ENCODE measurements around the gene RNF166.

Gene RNF166

DNA sequence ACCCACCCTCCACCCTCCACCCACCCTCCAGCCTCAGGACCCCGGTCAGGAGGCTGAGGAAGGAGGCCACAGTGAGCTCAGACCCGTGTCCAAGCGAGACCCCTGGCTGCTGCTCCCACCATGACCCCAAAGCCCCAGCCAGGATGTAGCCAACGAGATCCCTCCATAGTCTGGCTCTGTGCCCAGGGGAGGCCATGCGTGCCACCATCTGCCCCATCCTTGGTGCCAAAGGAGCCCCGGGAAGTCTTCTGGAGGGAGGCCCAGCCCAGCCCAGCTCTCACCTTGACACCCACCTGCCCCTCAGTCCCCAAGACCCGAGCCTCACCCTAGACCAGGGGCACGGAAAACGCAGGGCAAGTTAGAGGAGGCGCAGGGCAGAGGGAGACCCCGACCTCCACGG lies 44.6 kb upstream of the RNF166 start:
- no peaks in the 10 kb centered on the region for H3F3A ChIP-seq (ENCODE audit: insufficient read depth, low read length)
- no peak overlapping the region for H3K4me2 ChIP-seq (ENCODE audit: low read depth, low read length)
- peaks cover 8% of the 10 kb centered on the region for H4K20me1 ChIP-seq (ENCODE audit: insufficient read depth, low read length)
- no peak overlapping the region for H3K9ac ChIP-seq (ENCODE audit: low read length)
- TF ChIP-seq EZH2 (optimal IDR thresholded peaks at IDR 0.05; ENCODE audit: low read depth, low read length), result no peak
- no peak for TF ChIP-seq EZH2phosphoT487 (IDR thresholded peaks at IDR 0.05; ENCODE audit: low read length)
- TF ChIP-seq, protein P1, sequence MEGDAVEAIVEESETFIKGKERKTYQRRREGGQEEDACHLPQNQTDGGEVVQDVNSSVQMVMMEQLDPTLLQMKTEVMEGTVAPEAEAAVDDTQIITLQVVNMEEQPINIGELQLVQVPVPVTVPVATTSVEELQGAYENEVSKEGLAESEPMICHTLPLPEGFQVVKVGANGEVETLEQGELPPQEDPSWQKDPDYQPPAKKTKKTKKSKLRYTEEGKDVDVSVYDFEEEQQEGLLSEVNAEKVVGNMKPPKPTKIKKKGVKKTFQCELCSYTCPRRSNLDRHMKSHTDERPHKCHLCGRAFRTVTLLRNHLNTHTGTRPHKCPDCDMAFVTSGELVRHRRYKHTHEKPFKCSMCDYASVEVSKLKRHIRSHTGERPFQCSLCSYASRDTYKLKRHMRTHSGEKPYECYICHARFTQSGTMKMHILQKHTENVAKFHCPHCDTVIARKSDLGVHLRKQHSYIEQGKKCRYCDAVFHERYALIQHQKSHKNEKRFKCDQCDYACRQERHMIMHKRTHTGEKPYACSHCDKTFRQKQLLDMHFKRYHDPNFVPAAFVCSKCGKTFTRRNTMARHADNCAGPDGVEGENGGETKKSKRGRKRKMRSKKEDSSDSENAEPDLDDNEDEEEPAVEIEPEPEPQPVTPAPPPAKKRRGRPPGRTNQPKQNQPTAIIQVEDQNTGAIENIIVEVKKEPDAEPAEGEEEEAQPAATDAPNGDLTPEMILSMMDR (IDR thresholded peaks at IDR 0.05; ENCODE audit: low read length), result no peak
- no peak overlapping the region for H3K4me3 ChIP-seq (ENCODE audit: low read length)
- no peak overlapping the region for H3K27ac ChIP-seq (ENCODE audit: low read length)
- no peak overlapping the region for H2AFZ ChIP-seq (ENCODE audit: low read length)
- DNase-seq, result no peak
- H3K4me1 ChIP-seq (ENCODE audit: low read length), result no peaks in the 10 kb centered on the region
- H3K27me3 ChIP-seq (replicated peaks; ENCODE audit: insufficient read depth, low read length), result no peaks in the 10 kb centered on the region
- H3K9me2 ChIP-seq (replicated peaks; ENCODE audit: insufficient read depth, low read length), result no peaks in the 10 kb centered on the region
- H3K36me3 ChIP-seq (replicated peaks; ENCODE audit: insufficient read depth, low read length), result no peaks in the 10 kb centered on the region; the same call in 1 of the 2 replicates
- peaks cover 80% of the 10 kb centered on the region for H3K79me2 ChIP-seq (ENCODE audit: low read length)
- no peaks in the 10 kb centered on the region for H3K9me3 ChIP-seq (replicated peaks; ENCODE audit: insufficient read depth, low read length)

DNA sequence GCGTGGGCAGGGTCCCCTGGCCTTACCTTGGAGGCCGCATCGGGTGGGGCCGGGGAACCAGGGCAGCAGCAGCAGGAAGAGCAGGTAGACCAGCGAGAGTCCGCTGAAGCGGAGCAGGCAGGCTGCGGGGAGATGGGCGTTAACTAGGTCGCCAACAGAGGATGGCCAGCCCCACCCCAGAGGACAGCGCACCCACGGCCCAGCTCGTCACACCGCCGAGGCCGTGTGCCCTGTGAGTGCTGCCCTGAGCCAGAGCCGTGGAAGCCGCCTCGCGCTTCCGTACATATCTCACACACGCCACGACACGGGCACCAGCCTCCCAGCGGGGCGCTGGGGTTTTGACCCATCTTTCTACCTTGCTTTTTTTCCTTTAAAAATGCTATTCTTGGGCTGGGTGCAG lies 43.1 kb upstream of the RNF166 start:
- H3K4me2 ChIP-seq (ENCODE audit: low read depth, low read length), result no peak overlapping the region
- no peaks in the 10 kb centered on the region for H3K9me3 ChIP-seq (replicated peaks; ENCODE audit: insufficient read depth, low read length)
- H3K9ac ChIP-seq (ENCODE audit: low read length), result no peak overlapping the region
- no peaks in the 10 kb centered on the region for H3K4me1 ChIP-seq (ENCODE audit: low read length)
- peaks cover 7% of the 10 kb centered on the region for H4K20me1 ChIP-seq (ENCODE audit: insufficient read depth, low read length)
- no peak overlapping the region for H3K4me3 ChIP-seq (ENCODE audit: low read length)
- H3K27me3 ChIP-seq (replicated peaks; ENCODE audit: insufficient read depth, low read length), result no peaks in the 10 kb centered on the region
- TF ChIP-seq, protein P1 (IDR thresholded peaks at IDR 0.05; ENCODE audit: low read length), result no peak
- TF ChIP-seq EZH2phosphoT487 (IDR thresholded peaks at IDR 0.05; ENCODE audit: low read length) (no peak), EZH2 (optimal IDR thresholded peaks at IDR 0.05; ENCODE audit: low read depth, low read length) (no peak)
- H3K36me3 ChIP-seq (replicated peaks; ENCODE audit: insufficient read depth, low read length), result no peaks in the 10 kb centered on the region; the same call in 1 of the 2 replicates
- no peaks in the 10 kb centered on the region for H3K9me2 ChIP-seq (replicated peaks; ENCODE audit: insufficient read depth, low read length)
- H2AFZ ChIP-seq (ENCODE audit: low read length), result no peak overlapping the region
- DNase-seq, result no peak
- no peak overlapping the region for H3K27ac ChIP-seq (ENCODE audit: low read length)
- no peaks in the 10 kb centered on the region for H3F3A ChIP-seq (ENCODE audit: insufficient read depth, low read length)
- H3K79me2 ChIP-seq (ENCODE audit: low read length), result peaks cover 73% of the 10 kb centered on the region

DNA sequence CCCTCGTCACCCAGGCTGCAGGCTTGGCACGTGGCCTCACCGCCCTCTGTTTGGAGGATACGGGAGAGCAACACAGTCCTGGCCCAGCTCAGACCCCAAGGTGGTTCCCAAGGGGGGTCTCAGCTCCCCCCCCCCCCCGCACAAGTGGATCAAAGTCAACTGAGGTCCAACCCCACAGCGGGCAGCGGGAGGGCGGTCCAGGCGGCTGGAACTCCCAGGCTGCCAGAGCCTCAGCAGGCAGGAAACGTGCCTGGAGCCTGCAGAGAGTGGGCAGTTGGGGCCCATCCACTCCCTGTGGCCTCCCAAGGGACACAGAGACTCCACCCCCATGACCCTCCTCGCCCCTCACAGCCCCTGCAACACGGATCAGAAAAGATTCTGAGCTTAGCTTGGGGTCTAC lies 42.2 kb upstream of the RNF166 start:
- Histone ChIP-seq H3K27me3 (replicated peaks; ENCODE audit: insufficient read depth, low read length) (no peaks in the 10 kb centered on the region), H3K4me3 (ENCODE audit: low read length) (no peak overlapping the region), H3K27ac (ENCODE audit: low read length) (no peak overlapping the region), H3K4me1 (ENCODE audit: low read length) (no peaks in the 10 kb centered on the region), H3K9ac (ENCODE audit: low read length) (no peak overlapping the region), H3K79me2 (ENCODE audit: low read length) (peaks cover 73% of the 10 kb centered on the region), H3K4me2 (ENCODE audit: low read depth, low read length) (no peak overlapping the region), H3F3A (ENCODE audit: insufficient read depth, low read length) (no peaks in the 10 kb centered on the region), H3K9me3 (replicated peaks; ENCODE audit: insufficient read depth, low read length) (no peaks in the 10 kb centered on the region), H3K36me3 (replicated peaks; ENCODE audit: insufficient read depth, low read length) (no peaks in the 10 kb centered on the region; the same call in 1 of the 2 replicates), H3K9me2 (replicated peaks; ENCODE audit: insufficient read depth, low read length) (no peaks in the 10 kb centered on the region), H2AFZ (ENCODE audit: low read length) (no peak overlapping the region), H4K20me1 (ENCODE audit: insufficient read depth, low read length) (0 out of 2 replicates have a peak, but pooled peaks cover 3% of the 10 kb centered on the region)
- DNase-seq, result no peak
- TF ChIP-seq, protein P1 (IDR thresholded peaks at IDR 0.05; ENCODE audit: low read length), result no peak
- TF ChIP-seq EZH2 (optimal IDR thresholded peaks at IDR 0.05; ENCODE audit: low read depth, low read length) (no peak), EZH2phosphoT487 (IDR thresholded peaks at IDR 0.05; ENCODE audit: low read length) (no peak)

Data from MM.1S (cell line).